Neural progenitor cell (in vitro differentiated cells): ENCODE results near the gene ERBB3.
A peak's percentile ranks its signal among the peaks of the same experiment; 100 is the strongest.

ENCODE experiments used
- EZH2phosphoT487 ChIP-seq: fragments of 200-600 bp; sonication (generic); IDR thresholded peaks from 2 replicates; pipeline ENCODE4 v1.6.1; 2017; ENCODE audit warnings: antibody characterized with exemption
- TF ChIP-seq, protein P1 (sequence below): fragments of 200-600 bp; sonication (generic); IDR thresholded peaks from 2 replicates; pipeline ENCODE4 v1.5.1; 2017; ENCODE audit warnings: antibody characterized with exemption, mild to moderate bottlenecking

DNA sequence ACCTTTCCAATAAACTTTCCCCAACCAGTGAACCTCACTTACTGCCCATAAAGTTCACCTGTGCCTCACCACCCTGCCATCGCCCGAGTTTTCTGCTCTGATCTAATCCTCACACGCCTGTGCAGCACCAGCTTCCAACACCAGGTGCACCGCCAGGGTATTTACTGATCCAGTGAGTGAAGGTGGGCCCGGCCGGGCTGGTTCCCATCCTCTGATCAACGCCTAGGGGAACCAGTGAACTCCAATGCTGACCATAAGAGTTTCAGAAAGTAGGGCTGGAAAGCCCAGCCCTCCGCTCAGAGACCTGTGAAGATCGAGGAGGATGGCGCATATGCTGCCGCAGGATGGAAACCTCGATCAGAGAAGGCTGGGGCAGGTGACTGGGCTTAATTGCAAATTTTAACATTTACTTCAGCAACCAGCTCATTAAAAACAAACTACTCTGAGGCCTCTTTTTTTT is 71.7 kb downstream of the ERBB3 start:
- TF ChIP-seq, protein P1, sequence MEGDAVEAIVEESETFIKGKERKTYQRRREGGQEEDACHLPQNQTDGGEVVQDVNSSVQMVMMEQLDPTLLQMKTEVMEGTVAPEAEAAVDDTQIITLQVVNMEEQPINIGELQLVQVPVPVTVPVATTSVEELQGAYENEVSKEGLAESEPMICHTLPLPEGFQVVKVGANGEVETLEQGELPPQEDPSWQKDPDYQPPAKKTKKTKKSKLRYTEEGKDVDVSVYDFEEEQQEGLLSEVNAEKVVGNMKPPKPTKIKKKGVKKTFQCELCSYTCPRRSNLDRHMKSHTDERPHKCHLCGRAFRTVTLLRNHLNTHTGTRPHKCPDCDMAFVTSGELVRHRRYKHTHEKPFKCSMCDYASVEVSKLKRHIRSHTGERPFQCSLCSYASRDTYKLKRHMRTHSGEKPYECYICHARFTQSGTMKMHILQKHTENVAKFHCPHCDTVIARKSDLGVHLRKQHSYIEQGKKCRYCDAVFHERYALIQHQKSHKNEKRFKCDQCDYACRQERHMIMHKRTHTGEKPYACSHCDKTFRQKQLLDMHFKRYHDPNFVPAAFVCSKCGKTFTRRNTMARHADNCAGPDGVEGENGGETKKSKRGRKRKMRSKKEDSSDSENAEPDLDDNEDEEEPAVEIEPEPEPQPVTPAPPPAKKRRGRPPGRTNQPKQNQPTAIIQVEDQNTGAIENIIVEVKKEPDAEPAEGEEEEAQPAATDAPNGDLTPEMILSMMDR: peak; percentile 63
- TF ChIP-seq EZH2phosphoT487: no peak
